Smooth muscle cell (in vitro differentiated cells): Measurements from ENCODE around the gene KRTAP29-1. TPM values are rescaled to one million over a fixed set of nuclear protein-coding genes. Genes with fewer than 3 reads are reported as not detected.

Experiments
- DNase-seq: peaks from one replicate; lab custom pipeline; 2025; ENCODE audit not compliant: unreplicated experiment; lab: John Stamatoyannopoulos, UW
- H2AFZ ChIP-seq: fragments of 200-600 bp; sonication (generic); 2 replicates; pipeline ENCODE4 v1.6.0; 2016; ENCODE audit warnings: antibody characterized with exemption, low read depth, mild to moderate bottlenecking
- H3F3A ChIP-seq: fragments of 200-600 bp; sonication (generic); 2 replicates; pipeline ENCODE4 v1.6.0; 2017; ENCODE audit warnings: antibody characterized with exemption, low read depth
- H3K27ac ChIP-seq: fragments of 200-600 bp; sonication (generic); 2 replicates; pipeline ENCODE4 v1.5.1; 2016; ENCODE audit warnings: low read depth, mild to moderate bottlenecking
- H3K27me3 ChIP-seq: fragments of 200-600 bp; sonication (generic); 2 replicates; pipeline ENCODE4 v1.6.1; 2016; ENCODE audit warnings: low read depth, mild to moderate bottlenecking
- H3K36me3 ChIP-seq: fragments of 200-600 bp; sonication (generic); 2 replicates; pipeline ENCODE4 v1.5.1; 2016; ENCODE audit warnings: low read depth
- H3K4me1 ChIP-seq: fragments of 200-600 bp; sonication (generic); 2 replicates; pipeline ENCODE4 v1.5.1; 2016; ENCODE audit warnings: low read depth
- H3K4me2 ChIP-seq: fragments of 200-600 bp; sonication (generic); 2 replicates; pipeline ENCODE4 v1.6.0; 2016; ENCODE audit warnings: mild to moderate bottlenecking
- H3K4me3 ChIP-seq: fragments of 200-600 bp; sonication (generic); 2 replicates; pipeline ENCODE4 v1.5.1; 2016; ENCODE audit warnings: mild to moderate bottlenecking
- H3K79me2 ChIP-seq: fragments of 200-600 bp; sonication (generic); 2 replicates; pipeline ENCODE4 v1.6.0; 2016; ENCODE audit warnings: low read depth, mild to moderate bottlenecking
- H3K9ac ChIP-seq: fragments of 200-600 bp; sonication (generic); 2 replicates; pipeline ENCODE4 v1.6.0; 2016; ENCODE audit warnings: low read depth
- H3K9me3 ChIP-seq: fragments of 200-600 bp; sonication (generic); replicated peaks from 2 replicates; pipeline ENCODE4 v1.5.1; 2016; ENCODE audit warnings: low read depth
- H4K20me1 ChIP-seq: fragments of 200-600 bp; sonication (generic); 2 replicates; pipeline ENCODE4 v1.6.0; 2016; ENCODE audit warnings: low read depth
- CTCF ChIP-seq: fragments of 200-600 bp; sonication (generic); IDR thresholded peaks from 2 replicates; pipeline ENCODE4 v1.5.1; 2017; ENCODE audit warnings: borderline replicate concordance, mild to moderate bottlenecking, antibody characterized with exemption; ENCODE audit not compliant: insufficient read depth, poor library complexity, severe bottlenecking
- WGBS: methylation state at CpG from one replicate; pipeline ENCODE4 v1.1.7; 2016; ENCODE audit warnings: low lambda C conversion rate; 5-methylcytosine and 5-hydroxymethylcytosine counted together
- polyA plus RNA-seq: library from polyadenylated mRNA; unstranded; fragments of >200 nt; fragmentation: Nextera tagmentation; extraction: Ambion mirVana; gene quantifications from 2 replicates; pipeline ENCODE4 v1.2.1, GENCODE V29; 2016
- total RNA-seq: library from RNA; depleted of rRNA; stranded (reverse); fragments of >200 nt; gene quantifications from 2 replicates; pipeline ENCODE4 v1.2.3, GENCODE V29; 2014

KRTAP29-1 gene
- total and polyA plus RNA-seq, 2 experiments from 2014 or later, result not detected

DNA sequence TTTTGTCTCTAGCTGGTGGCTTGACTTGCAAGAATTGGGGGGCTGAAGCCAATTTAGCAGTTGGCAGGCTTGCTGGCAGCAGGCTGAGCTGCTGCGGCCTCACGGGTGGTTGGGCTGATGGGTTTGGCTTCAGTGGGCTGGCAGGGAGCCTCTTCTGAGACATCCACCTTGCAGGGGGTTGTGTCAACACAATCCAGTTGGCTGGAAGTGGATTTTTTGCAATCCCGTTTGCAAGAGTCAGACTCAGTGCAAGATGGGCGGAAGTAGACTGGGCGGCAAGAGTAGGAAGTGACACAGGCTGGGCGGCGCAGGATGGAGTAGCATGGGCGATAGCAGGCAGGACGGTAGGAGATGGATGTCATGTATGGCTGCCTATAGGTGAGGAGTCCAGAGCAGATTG, 5.0 kb upstream of the KRTAP29-1 start:
- no peak for DNase-seq
- Histone ChIP-seq H3K27ac (no peak overlapping the region), H3K79me2 (no peaks in the 10 kb centered on the region), H3K4me2 (no peak overlapping the region), H3K9ac (no peak overlapping the region), H3K9me3 (no peaks in the 10 kb centered on the region), H2AFZ (no peak overlapping the region), H3K36me3 (no peaks in the 10 kb centered on the region), H3F3A (no peaks in the 10 kb centered on the region), H3K4me1 (no peaks in the 10 kb centered on the region), H3K4me3 (no peak overlapping the region), H4K20me1 (no peaks in the 10 kb centered on the region), H3K27me3 (peaks cover 4% of the 10 kb centered on the region)
- WGBS, result 92% methylated on average over 9 of the region's 9 CpGs
- TF ChIP-seq CTCF, result no peak

DNA sequence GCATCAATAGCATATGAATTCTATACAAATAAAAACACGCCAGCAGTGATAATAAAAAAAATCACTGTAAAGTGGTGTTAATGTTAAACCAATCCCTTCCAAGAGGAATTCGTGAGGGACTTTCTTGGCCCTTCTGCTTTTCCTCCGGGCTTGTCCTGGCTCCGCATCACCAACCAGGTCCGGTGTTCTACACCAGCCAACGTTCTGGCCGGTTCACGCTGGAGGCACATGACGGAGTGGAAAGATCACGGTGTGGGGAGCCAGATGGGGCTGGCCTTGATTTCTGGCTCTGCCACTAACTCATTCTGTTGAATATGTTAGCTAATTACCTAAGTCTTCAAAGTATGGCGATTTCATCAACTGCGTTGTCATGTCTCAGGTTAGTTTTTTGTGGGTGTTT, 1.4 kb upstream of the KRTAP29-1 start:
- Histone ChIP-seq H3F3A (no peaks in the 10 kb centered on the region), H3K27ac (no peak overlapping the region), H3K79me2 (no peaks in the 10 kb centered on the region), H3K36me3 (no peaks in the 10 kb centered on the region), H3K9me3 (no peaks in the 10 kb centered on the region), H3K27me3 (no peaks in the 10 kb centered on the region), H2AFZ (no peak overlapping the region), H3K4me1 (no peaks in the 10 kb centered on the region), H3K9ac (no peak overlapping the region), H3K4me2 (no peak overlapping the region), H4K20me1 (no peaks in the 10 kb centered on the region), H3K4me3 (no peak overlapping the region)
- no peak for DNase-seq
- WGBS, result 86% methylated on average over 12 of the region's 12 CpGs
- TF ChIP-seq CTCF, result no peak

- TF ChIP-seq CTCF, result no peak
- Histone ChIP-seq H3K4me1 (no peaks in the 10 kb centered on the region), H3K27ac (no peak overlapping the region), H3K36me3 (no peaks in the 10 kb centered on the region), H3F3A (no peaks in the 10 kb centered on the region), H4K20me1 (no peaks in the 10 kb centered on the region), H2AFZ (no peak overlapping the region), H3K79me2 (no peaks in the 10 kb centered on the region), H3K4me3 (no peak overlapping the region), H3K4me2 (no peak overlapping the region), H3K27me3 (no peaks in the 10 kb centered on the region), H3K9ac (no peak overlapping the region), H3K9me3 (no peaks in the 10 kb centered on the region)
- no peak for DNase-seq
- 88% methylated on average over 4 of the region's 4 CpGs for WGBS
Measured at GRCh38 chr17:41302981-41303380, 330 bp upstream of the KRTAP29-1 start.

DNA sequence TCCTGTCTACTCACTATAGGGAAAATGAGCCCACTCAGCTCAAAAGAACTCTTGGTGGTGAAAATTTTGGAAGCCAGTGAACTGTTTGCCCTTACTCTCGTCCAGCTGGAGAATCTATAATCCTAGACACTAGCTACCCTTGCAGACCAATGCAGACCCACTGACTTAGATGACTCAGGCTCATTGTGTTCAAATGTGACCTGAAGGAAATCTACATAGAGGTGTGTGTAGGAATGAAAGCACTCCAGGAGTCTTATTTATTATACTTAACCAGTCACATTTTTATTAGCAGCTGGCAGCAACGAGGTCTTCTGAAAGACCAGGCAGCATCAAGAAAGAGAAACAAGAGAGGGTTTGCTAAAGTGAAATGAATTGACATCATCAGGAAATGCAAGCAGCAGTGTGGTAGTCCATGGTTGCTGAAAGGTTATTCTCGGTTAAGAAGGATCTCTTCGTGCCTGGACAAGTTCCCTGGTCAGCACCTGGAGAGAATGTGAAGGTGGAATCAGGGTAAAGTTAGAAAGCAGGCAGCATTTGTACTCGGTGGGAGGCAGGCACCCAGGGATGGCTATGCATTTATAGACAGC, 1.4 kb downstream of the KRTAP29-1 start:
- DNase-seq, result no peak
- no peak overlapping the region for H3K4me2 ChIP-seq
- no peaks in the 10 kb centered on the region for H3K27me3 ChIP-seq
- H3K36me3 ChIP-seq, result no peaks in the 10 kb centered on the region
- no peak overlapping the region for H3K4me3 ChIP-seq
- no peaks in the 10 kb centered on the region for H3K9me3 ChIP-seq
- H3F3A ChIP-seq, result no peaks in the 10 kb centered on the region
- no peaks in the 10 kb centered on the region for H3K4me1 ChIP-seq
- no peak for TF ChIP-seq CTCF
- H4K20me1 ChIP-seq, result no peaks in the 10 kb centered on the region
- no peak overlapping the region for H2AFZ ChIP-seq
- no peak overlapping the region for H3K27ac ChIP-seq
- no peaks in the 10 kb centered on the region for H3K79me2 ChIP-seq
- 72% methylated on average over 5 of the region's 5 CpGs for WGBS
- no peak overlapping the region for H3K9ac ChIP-seq
